SK-N-SH (cell line): ENCODE results near the gene PRDM5. TPM values are rescaled to one million over a fixed set of nuclear protein-coding genes. Genes with fewer than 3 reads are reported as not detected.

Experiments
- CTCF ChIA-PET: fragments of 300-600, 350-600 bp; formaldehyde crosslinking; extraction: SDS; loops from one replicate; lab custom pipeline; 2021; lab: Yijun Ruan, JAX
- POLR2A ChIA-PET: fragments of 350-600 bp; sonication (Branson Sonifier 250); formaldehyde crosslinking; extraction: SDS; loops from one replicate; lab custom pipeline; 2020; ENCODE audit warnings: antibody characterized with exemption, inconsistent platforms; lab: Yijun Ruan, JAX
- DNase-seq: peaks from one replicate; pipeline ENCODE4 v3.0.0; 2012
- H2AFZ ChIP-seq: fragments of 200-600 bp; sonication (generic); 2 replicates; pipeline ENCODE4 v1.8.1; 2016; ENCODE audit warnings: antibody characterized with exemption, mild to moderate bottlenecking, low read depth
- H3F3A ChIP-seq: fragments of 200-600 bp; sonication (generic); replicated peaks from 2 replicates; pipeline ENCODE3; 2016; ENCODE audit warnings: antibody characterized with exemption, mild to moderate bottlenecking; ENCODE audit not compliant: insufficient read depth
- H3K27ac ChIP-seq, 2 experiments: fragments of 200-500 bp in 1 of 2; fragments of 200-600 bp in 1 of 2; sonication (Bioruptor generic) in 1 of 2; sonication (generic), shearing (Covaris generic) in 1 of 2; 2 replicates each; pipeline versions ENCODE4 v1.5.1 to v1.6.1; 2014 to 2016; ENCODE audit warnings: low read depth in 2 of 2, inconsistent platforms in 1 of 2, low read length in 1 of 2, mild to moderate bottlenecking in 1 of 2, mixed read lengths in 1 of 2
- H3K27me3 ChIP-seq: fragments of 200-600 bp; sonication (generic), shearing (Covaris generic); 2 replicates; pipeline ENCODE4 v1.6.1; 2016; ENCODE audit warnings: mixed run types; ENCODE audit not compliant: insufficient read depth
- H3K36me3 ChIP-seq, 2 experiments: fragments of 200-500 bp in 1 of 2; fragments of 200-600 bp in 1 of 2; sonication (Bioruptor generic) in 1 of 2; sonication (generic) in 1 of 2; replicated peaks in 1 of 2; 2 replicates each; pipeline versions ENCODE3 to v1.5.1; 2014 to 2016; ENCODE audit warnings: low read length in 1 of 2, mild to moderate bottlenecking in 1 of 2; ENCODE audit not compliant: insufficient read depth in 2 of 2, control insufficient read depth in 1 of 2
- H3K4me1 ChIP-seq, 2 experiments: fragments of 200-500 bp in 1 of 2; fragments of 200-600 bp in 1 of 2; sonication (Bioruptor generic) in 1 of 2; sonication (generic), shearing (Covaris generic) in 1 of 2; 2 replicates each; pipeline versions ENCODE4 v1.5.1 to v1.6.1; 2014 to 2016; ENCODE audit warnings: low read depth in 1 of 2, low read length in 1 of 2, mixed run types in 1 of 2; ENCODE audit not compliant: insufficient read depth in 2 of 2, control insufficient read depth in 1 of 2
- H3K4me2 ChIP-seq: fragments of 200-600 bp; sonication (generic), shearing (Covaris generic); 2 replicates; pipeline ENCODE4 v1.6.1; 2017; ENCODE audit warnings: mixed run types
- H3K4me3 ChIP-seq, 2 experiments: fragments of 200-500 bp in 1 of 2; fragments of 200-600 bp in 1 of 2; sonication (Bioruptor generic) in 1 of 2; sonication (generic), shearing (Covaris generic) in 1 of 2; 2 replicates each; pipeline versions ENCODE4 v1.5.1 to v1.8.1; 2014 to 2016; ENCODE audit warnings: low read depth in 2 of 2, inconsistent platforms in 1 of 2, low read length in 1 of 2, mild to moderate bottlenecking in 1 of 2, mixed read lengths in 1 of 2, moderate library complexity in 1 of 2
- H3K79me2 ChIP-seq: fragments of 200-600 bp; sonication (generic); 2 replicates; pipeline ENCODE4 v1.8.1; 2017; ENCODE audit warnings: mild to moderate bottlenecking; ENCODE audit not compliant: insufficient read depth
- H3K9ac ChIP-seq: fragments of 200-600 bp; sonication (generic); 2 replicates; pipeline ENCODE4 v1.6.1; 2017; ENCODE audit warnings: mixed run types
- H3K9me2 ChIP-seq: fragments of 200-600 bp; sonication (generic); 2 replicates; pipeline ENCODE4 v1.6.1; 2017; ENCODE audit warnings: mixed run types
- H3K9me3 ChIP-seq: fragments of 200-600 bp; sonication (generic); 2 replicates; pipeline ENCODE4 v1.6.1; 2017; ENCODE audit warnings: mixed run types, mild to moderate bottlenecking, moderate library complexity
- H4K20me1 ChIP-seq: fragments of 200-600 bp; sonication (generic); 2 replicates; pipeline ENCODE4 v1.6.1; 2017; ENCODE audit warnings: mild to moderate bottlenecking, mixed run types; ENCODE audit not compliant: insufficient read depth
- CHD2 ChIP-seq: fragments of 150-350 bp; IDR thresholded peaks from 2 replicates; pipeline ENCODE4 v1.6.1; 2018; ENCODE audit warnings: low read length; ENCODE audit not compliant: partially characterized antibody
- ELF1 ChIP-seq: IDR thresholded peaks from 2 replicates; pipeline ENCODE4 v1.4.0; 2012
- EP300 ChIP-seq, 2 experiments: IDR thresholded peaks; 2 replicates each; pipeline versions ENCODE4 v1.4.0 to v1.6.1; 2012; ENCODE audit warnings: borderline replicate concordance in 1 of 2, low read depth in 1 of 2, low read length in 1 of 2
- EZH2phosphoT487 ChIP-seq: fragments of 200-600 bp; sonication (generic); IDR thresholded peaks from 2 replicates; pipeline ENCODE4 v1.6.1; 2017; ENCODE audit warnings: low read depth, mixed run types, mild to moderate bottlenecking, antibody characterized with exemption, moderate library complexity, borderline replicate concordance
- FOXJ3 ChIP-seq: sonication (generic); formaldehyde crosslinking; IDR thresholded peaks from 2 replicates; pipeline ENCODE4 v1.5.1; 2020; ENCODE audit warnings: mild to moderate bottlenecking, missing genetic modification reagents
- FOXM1 ChIP-seq: IDR thresholded peaks from 2 replicates; pipeline ENCODE4 v1.4.0; 2012; ENCODE audit warnings: low read depth, mild to moderate bottlenecking
- GABPA ChIP-seq: IDR thresholded peaks from 2 replicates; pipeline ENCODE4 v1.4.0; 2012; ENCODE audit warnings: low read depth, mild to moderate bottlenecking
- GATA2 ChIP-seq: sonication (generic); formaldehyde crosslinking; IDR thresholded peaks from 2 replicates; pipeline ENCODE4 v1.5.0; 2020; ENCODE audit warnings: mild to moderate bottlenecking, missing genetic modification reagents
- IRF3 ChIP-seq: fragments of 150-350 bp; IDR thresholded peaks from 2 replicates; pipeline ENCODE4 v1.6.1; 2016; ENCODE audit warnings: mild to moderate bottlenecking, low read depth, low read length
- MEF2A ChIP-seq: IDR thresholded peaks from 2 replicates; pipeline ENCODE4 v1.4.0; 2012; ENCODE audit warnings: low read depth, borderline replicate concordance
- MXI1 ChIP-seq: IDR thresholded peaks from 2 replicates; pipeline ENCODE4 v1.6.1; 2012; ENCODE audit warnings: mild to moderate bottlenecking, low read depth, low read length, improper control_type of control experiment
- PBX3 ChIP-seq: IDR thresholded peaks from 2 replicates; pipeline ENCODE4; 2012
- RCOR1 ChIP-seq: fragments of 150-350 bp; IDR thresholded peaks from 2 replicates; pipeline ENCODE4 v1.6.1; 2017; ENCODE audit warnings: antibody characterized with exemption, low read length
- RXRA ChIP-seq: IDR thresholded peaks from 2 replicates; pipeline ENCODE4 v1.4.0; 2012; ENCODE audit warnings: low read depth, mild to moderate bottlenecking, borderline replicate concordance
- SIN3A ChIP-seq: IDR thresholded peaks from 2 replicates; pipeline ENCODE4 v1.6.1; 2012; ENCODE audit warnings: low read depth, mild to moderate bottlenecking, low read length, moderate library complexity, borderline replicate concordance
- SMC3 ChIP-seq: IDR thresholded peaks from 2 replicates; pipeline ENCODE4 v1.6.1; 2012; ENCODE audit warnings: low read depth, low read length, improper control_type of control experiment
- TAF1 ChIP-seq: IDR thresholded peaks from 2 replicates; pipeline ENCODE4 v1.6.1; 2012; ENCODE audit warnings: low read depth, mild to moderate bottlenecking, low read length, moderate library complexity, borderline replicate concordance
- TEAD4 ChIP-seq: IDR thresholded peaks from 2 replicates; pipeline ENCODE4 v1.4.0; 2012; ENCODE audit warnings: mild to moderate bottlenecking, borderline replicate concordance; ENCODE audit not compliant: insufficient read depth
- USF2 ChIP-seq: fragments of 150-350 bp; IDR thresholded peaks from 2 replicates; pipeline ENCODE4 v1.6.1; 2017; ENCODE audit warnings: antibody characterized with exemption, low read length, low read depth, borderline replicate concordance
- ZBTB33 ChIP-seq: IDR thresholded peaks from 2 replicates; pipeline ENCODE4 v1.4.0; 2012; ENCODE audit warnings: low read depth, borderline replicate concordance
- WGBS: methylation state at CpG from one replicate; pipeline ENCODE4 v1.1.6; 2017; ENCODE audit warnings: low lambda C conversion rate; 5-methylcytosine and 5-hydroxymethylcytosine counted together
- polyA plus RNA-seq, 3 experiments: library from polyadenylated mRNA; depleted of rRNA; stranded (reverse); fragments of >200 nt; gene quantifications; 2 replicates each; pipeline ENCODE4 v1.2.3, GENCODE V29; 2012

The PRDM5 gene
- polyA plus RNA-seq, 1 of the 3 experiments (the other 2 are of a cell fraction) = 3.8 TPM

- Histone ChIP-seq H3K36me3 (no peaks in the 10 kb centered on the region), H3K27me3 (no peaks in the 10 kb centered on the region), H3K27ac (no peak overlapping the region), H3K4me3 (no peak overlapping the region), H3K4me2 (no peak overlapping the region), H3K9me2 (no peaks in the 10 kb centered on the region), H3K79me2 (peaks cover 9% of the 10 kb centered on the region; the same call in 1 of the 2 replicates), H3F3A (peaks cover 3% of the 10 kb centered on the region), H4K20me1 (no peaks in the 10 kb centered on the region), H3K9me3 (no peaks in the 10 kb centered on the region), H3K9ac (no peak overlapping the region), H3K4me1 (peaks cover 0 to 11% of the 10 kb centered on the region in 2 experiments; a peak in 2 of 4 replicates), H2AFZ (no peak overlapping the region)
- TF ChIP-seq FOXJ3 (CRISPR knock-in tag) = no peak
- TF ChIP-seq GATA2 = no peak
- TF ChIP-seq PBX3 = no peak
- no peak for TF ChIP-seq TEAD4
- no peak for TF ChIP-seq ELF1
- TF ChIP-seq ZBTB33 = no peak
- TF ChIP-seq CHD2 = no peak
- TF ChIP-seq FOXM1 = no peak
- no peak for TF ChIP-seq USF2
- no peak for TF ChIP-seq GABPA
- TF ChIP-seq MXI1 = no peak
- no peak for TF ChIP-seq EZH2phosphoT487
- TF ChIP-seq RCOR1 = no peak
- TF ChIP-seq SMC3 = no peak
- no peak for TF ChIP-seq EP300 (IDR thresholded peaks at IDR 0.05; ENCODE audit: borderline replicate concordance in 1 of 2, low read depth in 1 of 2, low read length in 1 of 2)
- TF ChIP-seq MEF2A = no peak
- no peak for TF ChIP-seq TAF1
- TF ChIP-seq IRF3 = no peak
- no peak for TF ChIP-seq RXRA
- no peak for TF ChIP-seq SIN3A
- ChIA-PET CTCF (no interaction called here), POLR2A (no interaction called here)
- DNase-seq = no peak
- WGBS = 100% methylated on average over 2 of the region's 2 CpGs
Measured at GRCh38 chr4:120915336-120915735, 7.2 kb downstream of the PRDM5 start.
